ENCODE results near the gene FLYWCH1. TPM values are rescaled to one million over a fixed set of nuclear protein-coding genes. Genes with fewer than 3 reads are reported as not detected.

FLYWCH1 gene
- polyA plus RNA-seq, 3 donors: 5.0 to 42.7 (median 7.1) TPM

- Histone ChIP-seq H2AFZ (ENCODE audit: insufficient read depth, low read depth, low read length, poor library complexity, severe bottlenecking) (no peak overlapping the region), H3K4me2 (replicated peaks; ENCODE audit: extremely low read depth, low read length, poor library complexity, severe bottlenecking) (no peak overlapping the region), H4K20me1 (ENCODE audit: insufficient read depth, low read length) (peaks cover 29% of the 10 kb centered on the region), H3K4me3 (replicated peaks in 1 of 3; ENCODE audit: low read depth in 2 of 3, low read length in 3 of 3) (no peak overlapping the region), H3K79me2 (ENCODE audit: insufficient read depth, low read length) (peaks cover 23% of the 10 kb centered on the region), H3K36me3 (replicated peaks in 1 of 2; ENCODE audit: control insufficient read depth in 1 of 2, insufficient read depth in 2 of 2, low read length in 2 of 2) (peaks cover 20 to 31% of the 10 kb centered on the region in 2 donors), H3K9me3 (replicated peaks in 1 of 2; ENCODE audit: control insufficient read depth in 1 of 2, insufficient read depth in 1 of 2, low read length in 2 of 2) (no peaks in the 10 kb centered on the region), H3K4me1 (ENCODE audit: control insufficient read depth in 1 of 2, insufficient read depth in 2 of 2, low read length in 2 of 2) (peaks cover 19 to 29% of the 10 kb centered on the region in 2 donors), H3K27me3 (ENCODE audit: control insufficient read depth in 2 of 2, insufficient read depth in 2 of 2, low read length in 2 of 2) (peaks cover under 1 to 6% of the 10 kb centered on the region in 2 donors), H3K27ac (ENCODE audit: low read depth in 1 of 2, low read length in 2 of 2) (no peak overlapping the region), H3K9ac (ENCODE audit: insufficient read depth, low read length, poor library complexity, severe bottlenecking) (no peak overlapping the region)
- no peak overlapping the region for H3K4me3 Mint-ChIP-seq
- H3K4me1 Mint-ChIP-seq: peaks cover 25% of the 10 kb centered on the region
- H3K27ac Mint-ChIP-seq: peak overlapping the region in 1 of 7 donors; percentile 80
- H3K9me3 Mint-ChIP-seq: peaks cover 0 to 5% (median 2%) of the 10 kb centered on the region in 7 donors
- intact Hi-C loops (cut with micrococcal nuclease): no loop called here
- TF ChIP-seq CTCF (IDR thresholded peaks at IDR 0.05): no peak
- peaks cover 12 to 28% of the 10 kb centered on the region in 2 donors for H3K36me3 Mint-ChIP-seq
- DNase-seq: no peak
- H3K27me3 Mint-ChIP-seq (ENCODE audit: low read depth in 3 of 3): peaks cover 6 to 7% (median 7%) of the 10 kb centered on the region in 3 donors
- WGBS (ENCODE audit: insufficient coverage): 100% methylated on average over 3 of the region's 5 CpGs
Observed at GRCh38 chr16:2973093-2973492, 61.4 kb downstream of the FLYWCH1 start.

- WGBS (ENCODE audit: insufficient coverage): 94% methylated on average over 14 of the region's 17 CpGs
- TF ChIP-seq CTCF (IDR thresholded peaks at IDR 0.05): no peak
- Histone ChIP-seq H3K9me3 (replicated peaks in 1 of 2; ENCODE audit: control insufficient read depth in 1 of 2, insufficient read depth in 1 of 2, low read length in 2 of 2) (no peaks in the 10 kb centered on the region), H3K4me1 (ENCODE audit: control insufficient read depth in 1 of 2, insufficient read depth in 2 of 2, low read length in 2 of 2) (peaks cover 12 to 23% of the 10 kb centered on the region in 2 donors), H3K27me3 (ENCODE audit: control insufficient read depth in 2 of 2, insufficient read depth in 2 of 2, low read length in 2 of 2) (no peaks in the 10 kb centered on the region), H3K4me2 (replicated peaks; ENCODE audit: extremely low read depth, low read length, poor library complexity, severe bottlenecking) (no peak overlapping the region), H3K79me2 (ENCODE audit: insufficient read depth, low read length) (peaks cover 23% of the 10 kb centered on the region), H3K36me3 (replicated peaks in 1 of 2; ENCODE audit: control insufficient read depth in 1 of 2, insufficient read depth in 2 of 2, low read length in 2 of 2) (peaks cover 20 to 31% of the 10 kb centered on the region in 2 donors), H2AFZ (ENCODE audit: insufficient read depth, low read depth, low read length, poor library complexity, severe bottlenecking) (no peak overlapping the region), H3K9ac (ENCODE audit: insufficient read depth, low read length, poor library complexity, severe bottlenecking) (no peak overlapping the region), H4K20me1 (ENCODE audit: insufficient read depth, low read length) (peaks cover 23% of the 10 kb centered on the region), H3K27ac (ENCODE audit: low read depth in 1 of 2, low read length in 2 of 2) (no peak overlapping the region), H3K4me3 (replicated peaks in 1 of 3; ENCODE audit: low read depth in 2 of 3, low read length in 3 of 3) (no peak overlapping the region)
- H3K27ac Mint-ChIP-seq: no peak overlapping the region
- H3K27me3 Mint-ChIP-seq (ENCODE audit: low read depth in 3 of 3): peaks cover 0 to 1% (median under 1%) of the 10 kb centered on the region in 3 donors
- peaks cover 10 to 27% of the 10 kb centered on the region in 2 donors for H3K36me3 Mint-ChIP-seq
- H3K9me3 Mint-ChIP-seq: no peaks in the 10 kb centered on the region
- no peak overlapping the region for H3K4me3 Mint-ChIP-seq
- no peak for DNase-seq
- intact Hi-C loops (cut with micrococcal nuclease): no loop called here
- peaks cover 22% of the 10 kb centered on the region for H3K4me1 Mint-ChIP-seq
Observed at GRCh38 chr16:2973605-2974318, 62.0 kb downstream of the FLYWCH1 start.

Measured in CD14-positive monocyte (primary cell).